ENCODE results near the gene HMGCR.

HMGCR gene

GRCh38 chr5:75380099-75380498 lies 43.1 kb downstream of the HMGCR start:
- DNase-seq = no peak

DNA sequence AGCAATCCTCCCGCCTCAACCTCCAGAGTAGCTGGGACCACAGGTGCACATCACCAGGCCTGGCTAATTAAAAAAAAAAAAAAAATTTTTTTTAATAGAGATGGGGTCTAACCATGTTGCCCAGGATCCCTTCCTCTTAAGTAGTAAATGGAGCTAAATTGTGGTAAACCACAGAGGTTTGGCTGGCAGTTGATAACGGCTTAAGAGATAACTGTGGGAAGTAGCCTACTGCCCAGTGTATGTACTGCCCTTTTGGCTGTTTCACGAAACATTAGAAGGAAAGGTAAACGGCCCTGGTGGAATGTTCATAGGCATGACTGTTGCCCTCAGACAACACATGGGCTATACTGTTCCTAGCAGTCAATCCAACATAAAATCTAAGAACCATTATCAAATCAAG lies 44.4 kb downstream of the HMGCR start:
- DNase-seq = no peak

- no peak for DNase-seq
Observed at GRCh38 chr5:75384218-75384617, 47.2 kb downstream of the HMGCR start.

DNA sequence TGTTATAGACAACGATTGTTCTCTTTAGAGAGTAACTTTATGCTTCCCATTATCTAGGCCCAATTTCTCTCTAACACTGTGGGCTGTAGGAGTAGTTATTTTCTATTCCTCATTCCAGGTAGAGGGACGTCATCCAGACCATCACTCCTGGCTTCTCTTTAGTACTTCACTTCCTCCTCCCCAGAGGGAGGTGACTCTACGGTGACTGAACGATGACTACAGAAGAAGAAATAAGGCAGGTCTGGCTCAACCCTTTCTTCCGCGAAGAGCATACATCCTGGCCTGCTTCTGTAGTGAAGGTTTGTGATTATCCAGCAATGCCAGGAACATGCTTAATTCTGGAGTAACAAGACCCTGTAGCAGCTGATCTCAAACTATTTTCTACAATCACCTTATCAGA lies 50.8 kb downstream of the HMGCR start:
- no peak for DNase-seq

DNA sequence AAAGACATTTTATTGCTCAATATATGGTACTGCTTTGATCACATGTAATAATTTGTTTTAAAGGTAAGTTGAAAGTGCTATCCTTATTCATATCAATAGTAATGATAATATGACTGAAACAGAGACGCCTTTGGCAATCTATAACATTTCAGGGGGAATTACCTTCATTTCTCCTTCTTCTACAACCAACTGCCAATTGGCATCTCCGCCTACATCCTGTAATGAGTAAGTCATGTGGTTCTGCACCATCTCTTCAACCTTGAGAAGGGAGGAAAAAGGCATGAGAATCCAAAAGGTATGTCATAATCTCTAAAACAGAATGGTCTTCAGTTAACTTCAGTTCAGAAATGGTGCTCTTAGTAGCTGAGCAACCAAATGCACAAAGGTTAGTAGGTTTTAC lies 52.4 kb downstream of the HMGCR start:
- no peak for DNase-seq

DNA sequence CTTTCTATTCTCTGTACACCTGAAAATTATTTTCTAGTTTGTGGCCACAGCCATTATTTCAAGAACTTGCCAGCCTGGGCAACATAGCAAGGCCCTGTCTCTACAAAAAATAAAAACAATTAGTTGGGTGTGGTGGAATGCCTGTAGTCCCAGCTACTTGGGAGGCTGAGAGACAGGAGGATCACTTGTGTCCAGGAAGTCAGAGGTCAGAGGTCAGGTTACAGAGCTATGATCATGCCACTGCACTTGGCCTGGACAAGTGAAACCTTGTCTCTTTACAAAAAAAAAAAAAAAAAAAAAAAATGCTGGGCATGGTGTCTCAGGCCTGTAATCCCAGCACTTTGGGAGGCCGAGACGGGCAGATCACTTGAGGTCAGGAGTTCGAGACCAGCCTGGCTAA lies 58.3 kb downstream of the HMGCR start:
- no peak for DNase-seq

GRCh38 chr5:75405296-75405695 lies 68.3 kb downstream of the HMGCR start:
- no peak for DNase-seq

Data from nucleus accumbens (tissue), 56 donors.